ENCODE measurements around the gene GTSE1. TPM values are rescaled to one million over a fixed set of nuclear protein-coding genes. Genes with fewer than 3 reads are reported as not detected.
"Not testable (repeated sequence)": the region's sequence is repeated elsewhere in the genome, so short reads cannot be mapped to it uniquely, and the experiment has no call there.

GTSE1 gene
- total RNA-seq, 1 donor from 2014 or later = 6.3 TPM

GRCh38 chr22:46293577-46294260 is 3.0 kb upstream of the GTSE1 start:
- DNase-seq (ENCODE audit: low read depth in 2 of 2) = no peak

GRCh38 chr22:46294784-46295183 is 1.9 kb upstream of the GTSE1 start:
- DNase-seq (ENCODE audit: low read depth in 2 of 2) = no peak

- no peak for DNase-seq (ENCODE audit: low read depth in 2 of 2)
These were observed 1.2 kb upstream of the GTSE1 start for GRCh38 chr22:46295277-46295971.

- DNase-seq (ENCODE audit: low read depth in 2 of 2) = peak in 1 of 2 donors; percentile 43
These were observed 612 bp downstream of the GTSE1 start for GRCh38 chr22:46297151-46297812.

GRCh38 chr22:46299101-46299500 is 2.4 kb downstream of the GTSE1 start:
- DNase-seq (ENCODE audit: low read depth in 2 of 2) = no peak

GRCh38 chr22:46300491-46300890 is 3.8 kb downstream of the GTSE1 start:
- no peak for DNase-seq (ENCODE audit: low read depth in 2 of 2)

GRCh38 chr22:46303347-46303965 is 6.8 kb downstream of the GTSE1 start:
- no peak for DNase-seq (ENCODE audit: low read depth in 2 of 2)

- no peak for DNase-seq (ENCODE audit: low read depth in 2 of 2)
These were observed 11.8 kb downstream of the GTSE1 start for GRCh38 chr22:46308283-46308988.

GRCh38 chr22:46309526-46310085 is 12.9 kb downstream of the GTSE1 start:
- DNase-seq (ENCODE audit: low read depth in 2 of 2) = no peak

GRCh38 chr22:46312056-46312455 is 15.4 kb downstream of the GTSE1 start:
- DNase-seq (ENCODE audit: low read depth in 2 of 2) = no peak

- DNase-seq (ENCODE audit: low read depth in 2 of 2) = not testable (repeated sequence)
These were observed 16.2 kb downstream of the GTSE1 start for GRCh38 chr22:46312848-46313247.

GRCh38 chr22:46315976-46316375 is 19.3 kb downstream of the GTSE1 start:
- no peak for DNase-seq (ENCODE audit: low read depth in 2 of 2)

- no peak for DNase-seq (ENCODE audit: low read depth in 2 of 2)
These were observed 21.0 kb downstream of the GTSE1 start for GRCh38 chr22:46317646-46318045.

GRCh38 chr22:46318576-46318975 is 21.9 kb downstream of the GTSE1 start:
- no peak for DNase-seq (ENCODE audit: low read depth in 2 of 2)

- no peak for DNase-seq (ENCODE audit: low read depth in 2 of 2)
These were observed 22.6 kb downstream of the GTSE1 start for GRCh38 chr22:46319319-46319718.

GRCh38 chr22:46320166-46320710 is 23.6 kb downstream of the GTSE1 start:
- no peak for DNase-seq (ENCODE audit: low read depth in 2 of 2)

GRCh38 chr22:46320716-46321386 is 24.2 kb downstream of the GTSE1 start:
- DNase-seq (ENCODE audit: low read depth in 2 of 2) = no peak

GRCh38 chr22:46322711-46323110 is 26.0 kb downstream of the GTSE1 start:
- DNase-seq (ENCODE audit: low read depth in 2 of 2) = no peak

- no peak for DNase-seq (ENCODE audit: low read depth in 2 of 2)
These were observed 26.5 kb downstream of the GTSE1 start for GRCh38 chr22:46323162-46323561.

GRCh38 chr22:46326066-46326680 is 29.5 kb downstream of the GTSE1 start:
- no peak for DNase-seq (ENCODE audit: low read depth in 2 of 2)
